Measurements from ENCODE around the gene MED17.
"Not testable (repeated sequence)": the region's sequence is repeated elsewhere in the genome, so short reads cannot be mapped to it uniquely, and the experiment has no call there.

MED17 gene

DNA sequence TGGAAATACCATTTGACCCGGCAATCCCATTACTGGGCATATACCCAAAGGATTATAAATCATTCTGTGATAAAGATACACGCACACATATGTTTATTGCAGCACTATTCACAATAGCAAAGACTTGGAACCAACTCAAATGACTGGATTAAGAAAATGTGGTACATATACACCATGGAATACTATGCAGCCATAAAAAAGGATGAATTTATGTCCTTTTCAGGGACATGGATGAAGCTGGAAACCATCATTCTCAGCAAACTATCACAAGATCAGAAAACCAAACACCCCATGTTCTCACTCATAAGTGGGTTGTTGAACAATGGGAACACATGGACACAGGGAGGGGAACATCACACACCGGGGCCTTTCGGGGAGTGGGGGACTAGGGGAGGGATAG, 25.0 kb upstream of the MED17 start:
- DNase-seq = not testable (repeated sequence)

GRCh38 chr11:93761910-93762309, 22.2 kb upstream of the MED17 start:
- DNase-seq = no peak

GRCh38 chr11:93765551-93765950, 18.5 kb upstream of the MED17 start:
- no peak for DNase-seq

DNA sequence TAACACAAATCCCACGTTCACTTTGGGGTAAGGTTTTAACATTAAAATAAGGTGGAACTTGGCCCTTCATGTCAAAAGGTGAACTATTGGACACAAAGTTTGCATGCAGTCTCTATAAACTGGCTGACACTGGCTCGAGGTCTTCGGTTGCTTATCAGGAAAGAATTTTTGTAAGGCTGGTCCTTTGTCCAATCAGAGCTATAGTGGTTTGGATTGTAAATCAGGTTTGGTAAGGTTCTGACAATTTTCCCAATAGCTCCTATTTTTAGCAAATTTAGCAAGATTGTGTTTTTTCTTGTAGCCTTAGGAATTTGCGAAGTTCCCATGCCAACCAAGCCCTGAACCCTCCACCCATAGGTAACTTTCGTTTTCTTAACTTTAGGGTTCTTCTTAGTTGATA, 17.6 kb upstream of the MED17 start:
- no peak for DNase-seq

GRCh38 chr11:93767018-93767417, 17.1 kb upstream of the MED17 start:
- no peak for DNase-seq

DNA sequence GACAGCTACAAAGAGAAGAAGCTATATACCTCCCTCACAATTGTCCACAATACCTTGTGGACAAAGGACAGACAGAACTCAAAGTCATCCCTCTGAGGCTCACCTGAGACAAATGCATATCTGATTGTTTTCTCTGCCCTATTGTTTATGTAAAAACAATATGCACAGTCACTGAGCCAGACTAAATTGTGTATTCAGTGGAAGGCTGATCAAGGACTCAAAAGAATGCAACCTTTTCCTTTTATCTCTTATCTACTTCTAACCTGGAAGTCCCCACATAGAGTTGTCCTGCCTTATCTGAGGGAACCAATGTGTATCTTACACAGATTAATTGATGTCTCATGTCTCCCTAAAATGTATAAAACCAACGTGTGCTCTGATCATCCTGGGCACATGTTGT, 13.9 kb upstream of the MED17 start:
- DNase-seq = no peak

GRCh38 chr11:93772123-93772522, 12.0 kb upstream of the MED17 start:
- DNase-seq = no peak

DNA sequence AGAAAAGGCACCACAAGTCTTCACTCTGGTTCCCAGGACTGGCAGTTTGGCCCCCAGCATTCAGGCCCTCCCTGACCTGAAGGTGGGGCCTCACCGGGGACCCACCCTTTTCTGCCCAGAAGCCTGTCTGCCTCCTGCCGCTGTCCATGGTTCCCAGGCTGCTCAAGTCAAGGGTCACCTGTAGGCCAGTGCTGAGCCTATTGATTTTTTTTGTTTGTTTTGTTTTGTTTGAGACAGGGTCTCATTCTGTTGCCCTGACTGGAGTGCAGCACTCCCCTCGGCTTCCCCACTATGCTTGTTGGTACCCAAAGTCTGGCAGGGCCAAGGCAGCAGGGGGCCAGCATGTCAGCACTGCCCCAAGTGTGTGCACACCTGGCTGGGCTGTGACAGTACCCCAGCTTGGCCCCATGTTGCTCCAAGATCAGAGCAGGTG, 11.0 kb upstream of the MED17 start:
- no peak for DNase-seq

DNA sequence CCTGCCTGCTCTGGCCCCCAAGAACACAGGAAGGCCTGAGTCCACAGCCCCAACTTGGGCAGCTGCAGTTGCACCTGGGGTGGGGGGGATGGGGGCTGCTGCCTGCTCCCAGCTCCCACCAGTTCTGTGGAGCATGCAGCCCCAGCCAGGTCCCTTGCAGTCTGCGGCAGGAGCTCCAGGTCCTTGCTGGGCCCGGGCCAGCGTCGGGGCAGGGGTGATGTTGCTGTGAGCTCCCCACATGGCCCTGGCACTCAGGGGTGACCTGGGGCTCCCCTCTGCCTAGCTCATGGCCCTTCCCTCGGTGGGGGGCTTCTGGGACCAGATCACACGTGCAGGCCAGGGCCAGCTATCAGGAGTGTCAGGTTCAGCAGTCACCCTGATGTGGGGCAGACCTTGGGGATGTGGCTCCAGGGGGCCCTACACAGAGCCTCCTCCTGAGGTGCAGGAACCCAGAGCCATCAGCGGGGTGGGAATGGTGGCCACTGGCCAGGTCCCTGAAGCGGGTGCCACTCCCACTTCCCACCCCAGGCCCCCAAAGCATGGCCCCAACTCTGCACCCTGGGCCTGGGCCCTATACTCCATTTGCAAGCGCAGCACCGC, 10.4 kb upstream of the MED17 start:
- no peak for DNase-seq

DNA sequence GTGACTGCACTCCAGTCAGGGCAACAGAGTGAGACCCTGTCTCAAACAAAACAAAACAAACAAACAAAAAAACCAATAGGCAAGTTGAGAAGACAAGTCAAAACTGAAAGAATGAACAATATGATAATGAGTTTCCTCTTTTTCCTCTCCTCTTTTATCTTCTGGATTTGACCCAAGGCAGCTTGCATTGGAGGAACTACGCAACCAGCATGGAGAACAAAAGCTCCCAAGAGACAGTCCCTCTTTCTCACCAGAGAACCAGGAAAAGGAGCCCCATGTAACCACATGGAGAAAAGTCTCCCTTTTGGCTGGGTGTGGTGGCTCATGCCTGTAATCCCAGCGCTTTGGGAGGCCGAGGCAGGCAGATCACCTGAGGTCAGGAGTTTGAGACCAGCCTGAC, 9.5 kb upstream of the MED17 start:
- DNase-seq = not testable (repeated sequence)

DNA sequence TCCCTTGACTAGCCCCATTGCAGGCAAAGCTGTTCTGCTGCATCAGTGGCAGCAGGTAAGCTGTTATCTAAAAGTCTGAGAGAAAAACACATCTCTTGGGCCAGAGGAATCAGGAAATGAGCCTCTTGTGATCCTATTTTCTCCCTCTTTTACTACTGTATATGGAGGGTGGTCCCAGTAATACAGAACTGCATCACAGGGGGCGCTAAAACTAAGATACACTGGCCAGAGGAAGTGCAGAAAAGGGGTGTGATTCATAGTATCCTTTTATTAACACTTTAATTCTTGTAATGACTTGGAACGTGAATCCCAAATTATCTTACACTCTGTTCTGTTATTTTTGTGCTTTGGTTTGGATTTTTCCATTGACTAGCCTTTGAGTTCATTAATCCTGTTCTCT, 8.8 kb upstream of the MED17 start:
- DNase-seq = no peak

DNA sequence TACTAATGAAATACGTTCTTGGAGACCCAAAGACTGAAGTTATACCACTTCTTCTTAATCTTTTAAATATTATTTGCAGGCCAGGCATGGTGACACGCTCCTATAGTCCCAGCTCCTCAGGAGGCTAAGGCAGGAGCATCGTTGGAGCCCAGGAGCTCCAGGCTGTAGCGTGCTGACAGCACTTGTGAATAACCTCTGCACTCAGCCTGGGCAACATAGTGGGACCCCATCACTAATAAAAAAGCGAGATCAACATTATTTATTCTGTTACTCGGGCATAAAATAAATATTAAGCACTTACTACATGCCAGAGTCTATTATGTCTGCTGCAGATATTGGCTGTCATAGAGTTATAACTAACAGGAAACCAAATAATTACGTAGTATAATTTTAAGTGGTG, 720 bp upstream of the MED17 start:
- DNase-seq = no peak

DNA sequence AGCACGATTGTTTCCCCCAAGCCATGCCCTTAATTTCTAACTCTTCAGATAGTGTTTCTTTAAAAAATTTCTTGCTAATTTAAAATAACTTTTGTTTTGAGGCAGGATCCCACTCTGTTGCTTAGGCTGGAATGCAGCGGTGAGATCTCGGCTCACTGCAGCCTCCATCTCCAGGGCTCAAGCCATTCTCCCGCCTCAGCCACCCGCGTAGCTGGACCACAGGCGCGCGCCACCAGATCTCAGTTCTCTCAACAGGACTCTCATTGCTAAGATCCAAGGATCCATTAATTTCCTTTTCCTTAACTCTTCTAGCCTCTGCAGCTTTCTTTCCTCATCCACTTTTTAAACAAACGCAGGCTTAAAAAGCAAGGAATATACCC, 327 bp upstream of the MED17 start:
- no peak for DNase-seq

DNA sequence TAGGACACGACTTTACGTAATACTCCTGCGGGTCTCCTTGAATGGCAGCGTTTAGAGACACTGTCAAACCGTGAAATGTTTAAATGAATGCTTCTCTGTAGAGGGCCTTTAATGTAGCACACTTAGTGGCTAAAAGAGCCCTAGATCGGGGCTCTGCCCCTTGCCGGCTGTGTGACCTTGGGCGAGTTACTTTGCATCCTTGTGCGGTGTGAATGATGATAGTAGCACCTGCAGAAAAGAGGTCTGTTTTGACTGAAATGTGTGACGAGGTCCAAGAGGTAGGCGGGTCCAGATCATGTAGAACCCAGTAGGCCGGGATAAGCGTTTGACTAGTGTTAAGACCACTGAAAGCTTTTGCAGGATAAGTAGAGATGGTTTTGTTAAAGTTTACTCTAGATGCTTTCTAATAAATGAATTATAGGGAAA, 866 bp downstream of the MED17 start:
- no peak for DNase-seq

GRCh38 chr11:93791493-93791892, 7.4 kb downstream of the MED17 start:
- DNase-seq = no peak

- no peak for DNase-seq
Measured at GRCh38 chr11:93796441-93797231, 12.6 kb downstream of the MED17 start.

GRCh38 chr11:93801366-93801765, 17.3 kb downstream of the MED17 start:
- DNase-seq = no peak

- no peak for DNase-seq
Measured at GRCh38 chr11:93804879-93805278, 20.8 kb downstream of the MED17 start.

DNA sequence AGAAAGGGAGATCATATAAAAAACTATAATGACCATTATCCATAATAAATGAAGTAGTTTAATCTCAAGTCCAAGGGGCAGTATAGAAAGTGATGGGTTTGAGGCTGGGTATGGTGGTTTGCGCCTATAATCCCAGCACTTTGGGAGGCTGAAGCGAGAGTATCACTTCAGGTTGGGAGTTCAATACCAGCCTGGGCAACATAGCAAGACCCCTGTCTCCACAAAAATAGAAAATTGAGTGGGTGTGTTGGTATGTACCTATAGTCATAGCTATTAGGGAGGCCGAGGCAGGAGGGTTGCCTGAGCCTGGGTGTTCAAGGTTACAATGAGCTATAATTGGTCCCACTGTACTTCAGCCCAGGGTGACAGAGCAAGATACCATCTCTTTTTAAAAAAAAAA, 23.9 kb downstream of the MED17 start:
- DNase-seq = no peak

DNA sequence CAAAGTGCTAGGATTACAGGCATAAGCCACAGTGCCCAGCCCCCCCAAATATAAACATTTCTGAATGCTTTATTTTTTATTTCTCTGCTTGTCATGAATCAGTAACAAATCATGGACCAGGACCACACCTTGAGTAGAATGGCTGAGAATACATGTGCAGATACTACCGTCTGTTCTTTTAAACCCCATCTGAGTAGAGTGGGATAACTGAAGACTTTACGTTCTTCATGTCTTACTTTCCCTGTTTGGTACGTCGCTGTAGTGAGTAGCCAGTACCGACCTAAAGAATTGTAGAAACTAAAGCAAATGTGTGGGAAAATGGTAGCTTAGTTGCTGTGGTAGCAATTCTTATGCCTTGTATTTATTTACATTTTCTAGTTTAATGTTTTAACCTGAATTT, 29.9 kb downstream of the MED17 start:
- DNase-seq = no peak

DNA sequence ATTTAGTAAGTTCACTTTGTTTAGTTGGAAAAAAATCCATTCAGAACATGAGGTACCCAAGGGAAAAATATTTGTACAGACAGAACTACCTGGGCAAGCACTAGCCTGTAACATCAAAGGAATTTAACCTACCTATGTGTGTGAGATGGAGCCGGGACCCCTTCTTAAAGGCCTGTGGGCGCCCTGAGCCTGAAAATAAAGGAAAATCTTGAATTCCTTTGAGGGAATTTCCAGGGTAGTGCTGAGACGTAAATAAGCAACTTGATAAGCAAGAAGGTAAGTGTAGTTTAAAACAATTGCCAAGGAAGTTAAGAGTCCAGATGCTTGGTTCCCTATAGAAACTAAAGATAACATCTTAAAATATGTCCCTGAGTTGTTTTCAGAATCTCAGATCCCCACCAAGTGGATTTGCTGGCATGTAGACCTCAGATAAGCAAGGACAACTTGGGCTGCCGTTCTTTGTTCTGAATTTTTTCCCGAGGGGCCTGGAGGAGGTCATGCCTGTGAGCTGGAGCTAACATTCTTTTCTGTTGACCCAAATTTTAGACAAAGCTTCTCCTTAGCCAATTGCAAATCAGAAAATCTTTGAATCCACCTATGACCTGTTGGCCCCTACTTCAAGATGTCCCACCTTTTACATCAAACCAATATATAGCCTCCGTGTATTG, 31.0 kb downstream of the MED17 start:
- no peak for DNase-seq

DNA sequence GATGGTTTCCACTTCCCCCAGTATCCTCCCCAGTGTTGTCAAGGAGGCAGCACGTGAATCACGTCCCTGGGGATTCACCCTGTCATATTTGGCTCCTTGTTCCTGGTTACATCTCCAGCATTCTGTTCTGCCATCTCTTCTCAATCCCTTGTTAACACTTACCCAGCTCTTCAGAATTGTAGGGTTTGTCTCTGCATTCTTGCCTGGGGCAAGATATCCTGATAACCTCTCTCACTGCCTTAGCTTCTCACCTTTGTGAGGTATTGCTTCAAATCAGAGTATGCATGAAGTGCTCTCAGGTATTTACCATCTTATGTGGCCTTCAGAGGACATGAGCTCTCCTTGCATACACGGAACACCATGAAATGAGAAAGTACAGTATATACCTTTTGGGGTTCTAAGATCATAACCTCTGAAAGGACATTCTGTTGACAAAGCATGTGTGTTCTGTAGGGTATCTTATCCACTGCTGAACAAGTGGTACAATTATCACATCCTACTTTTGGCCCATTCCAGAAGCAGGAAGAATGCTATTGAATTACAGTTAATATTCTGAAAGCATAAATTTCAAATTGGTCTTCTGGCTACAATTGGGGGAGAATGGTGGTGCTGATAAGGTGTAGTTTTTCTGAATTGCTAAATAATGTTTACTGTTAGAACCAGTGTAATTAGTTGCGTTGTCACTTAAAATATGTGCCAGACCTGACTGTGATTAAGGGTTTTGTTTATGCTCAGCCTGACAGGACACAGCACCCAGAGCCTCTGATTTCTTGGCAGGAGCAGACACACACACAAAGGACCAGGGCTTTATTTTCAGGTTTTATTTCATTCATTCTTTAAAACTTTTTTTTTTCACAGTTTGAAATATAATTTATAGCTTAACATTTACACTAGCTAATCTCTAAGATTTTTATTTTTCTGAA, 33.6 kb downstream of the MED17 start:
- no peak for DNase-seq

Measured in NCI-H1105 treated with DMSO at 0.1 percent for 48 hours (cell line).